Esophagus squamous epithelium (tissue), 4 donors: ENCODE measurements around the gene PAM16.

ENCODE experiments used
- POLR2A ChIP-seq, 4 donors: fragments of 450-650 bp; IDR thresholded peaks; one replicate each; pipeline ENCODE4 v1.6.1; 2017; ENCODE audit warnings: antibody characterized with exemption in 4 of 4, mild to moderate bottlenecking in 4 of 4, moderate library complexity in 3 of 4
- TF ChIP-seq, protein P1 (sequence below), 6 experiments: fragments of 450-650 bp in 4 of 6; fragments of 200-600 bp in 2 of 6; sonication (generic) in 2 of 6; IDR thresholded peaks; one replicate each; pipeline ENCODE4 v1.5.1; 2016 to 2019; ENCODE audit warnings: antibody characterized with exemption in 6 of 6, mild to moderate bottlenecking in 4 of 6, moderate library complexity in 4 of 6

DNA sequence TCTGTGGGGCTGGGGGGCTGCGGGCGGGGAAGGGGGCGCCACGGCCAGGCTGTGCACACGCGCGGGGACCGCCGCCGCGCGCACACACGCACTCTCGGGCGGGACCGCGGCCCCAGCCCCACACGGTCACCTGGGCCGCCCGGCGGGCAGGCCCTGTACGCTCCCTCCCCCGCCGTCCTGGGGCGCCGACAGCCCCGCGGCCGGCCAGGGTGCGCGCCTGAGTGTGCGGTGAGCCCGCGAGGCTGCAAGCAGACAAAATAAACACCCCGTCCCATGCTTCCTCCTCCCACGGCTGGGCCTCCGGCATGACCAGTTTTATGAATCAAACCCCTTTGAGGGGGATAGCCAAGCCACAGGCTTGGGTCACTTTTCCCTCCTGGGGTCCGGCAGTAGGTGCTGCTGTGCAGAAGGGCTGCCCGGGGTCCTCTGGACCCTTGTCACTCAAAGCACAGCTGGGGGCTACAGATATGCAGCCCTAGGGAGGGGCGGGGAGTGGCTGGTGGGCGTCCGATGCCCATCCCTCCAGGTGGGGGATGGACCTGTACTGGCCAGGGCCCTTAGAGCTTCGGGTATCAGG, 21.0 kb upstream of the PAM16 start:
- TF ChIP-seq, protein P1, sequence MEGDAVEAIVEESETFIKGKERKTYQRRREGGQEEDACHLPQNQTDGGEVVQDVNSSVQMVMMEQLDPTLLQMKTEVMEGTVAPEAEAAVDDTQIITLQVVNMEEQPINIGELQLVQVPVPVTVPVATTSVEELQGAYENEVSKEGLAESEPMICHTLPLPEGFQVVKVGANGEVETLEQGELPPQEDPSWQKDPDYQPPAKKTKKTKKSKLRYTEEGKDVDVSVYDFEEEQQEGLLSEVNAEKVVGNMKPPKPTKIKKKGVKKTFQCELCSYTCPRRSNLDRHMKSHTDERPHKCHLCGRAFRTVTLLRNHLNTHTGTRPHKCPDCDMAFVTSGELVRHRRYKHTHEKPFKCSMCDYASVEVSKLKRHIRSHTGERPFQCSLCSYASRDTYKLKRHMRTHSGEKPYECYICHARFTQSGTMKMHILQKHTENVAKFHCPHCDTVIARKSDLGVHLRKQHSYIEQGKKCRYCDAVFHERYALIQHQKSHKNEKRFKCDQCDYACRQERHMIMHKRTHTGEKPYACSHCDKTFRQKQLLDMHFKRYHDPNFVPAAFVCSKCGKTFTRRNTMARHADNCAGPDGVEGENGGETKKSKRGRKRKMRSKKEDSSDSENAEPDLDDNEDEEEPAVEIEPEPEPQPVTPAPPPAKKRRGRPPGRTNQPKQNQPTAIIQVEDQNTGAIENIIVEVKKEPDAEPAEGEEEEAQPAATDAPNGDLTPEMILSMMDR (IDR thresholded peaks at IDR 0.05): no peak
- TF ChIP-seq POLR2A (IDR thresholded peaks at IDR 0.05): no peak
